Measurements from ENCODE around the gene TBC1D7. TPM values are rescaled to one million over a fixed set of nuclear protein-coding genes. Genes with fewer than 3 reads are reported as not detected.

The TBC1D7 gene
- total RNA-seq, 1 experiment from 2014 or later: 13.7 TPM

- ChIA-PET CTCF (no interaction called here), RAD21 (ENCODE audit: low non-redundant PET in 1 of 2, low total read pairs in 2 of 2, uncharacterized antibody in 2 of 2, unreplicated experiment in 2 of 2) (no interaction called here), POLR2A (no interaction called here)
- no peaks in the 10 kb centered on the region for H3K4me1 ChIP-seq (ENCODE audit: control insufficient read depth in 1 of 2, insufficient read depth in 2 of 2, low read length in 2 of 2)
- H3K9me2 ChIP-seq (ENCODE audit: insufficient read depth): no peaks in the 10 kb centered on the region
- H2AFZ ChIP-seq (ENCODE audit: low read depth, low read length, poor library complexity, severe bottlenecking): no peak overlapping the region
- H3K27ac ChIP-seq (ENCODE audit: low read depth, low read length): no peak overlapping the region
- no peaks in the 10 kb centered on the region for H3K79me2 ChIP-seq (ENCODE audit: insufficient read depth, low read length)
- intact Hi-C loops (cut with micrococcal nuclease): no loop called here
- no peaks in the 10 kb centered on the region for H3K9me3 ChIP-seq (ENCODE audit: control insufficient read depth in 1 of 2, insufficient read depth in 1 of 2, low read depth in 1 of 2, low read length in 2 of 2)
- no peaks in the 10 kb centered on the region for H3K36me3 ChIP-seq (ENCODE audit: control insufficient read depth in 1 of 2, insufficient read depth in 2 of 2, low read length in 2 of 2)
- ATAC-seq (no peak), DNase-seq (ENCODE audit: low read depth, low spot score) (no peak)
- TF ChIP-seq ZBTB33 (IDR thresholded peaks at IDR 0.05; ENCODE audit: extremely low read depth, insufficient replicate concordance, low read length) (no peak), FOSL1 (IDR thresholded peaks at IDR 0.05; ENCODE audit: low read depth) (no peak), ZFX (IDR thresholded peaks at IDR 0.05) (no peak), MAX (IDR thresholded peaks at IDR 0.05) (no peak), TCF7L2 (IDR thresholded peaks at IDR 0.05; ENCODE audit: borderline replicate concordance, extremely low read depth, insufficient read depth, insufficient read length) (no peak), CTCF (IDR thresholded peaks at IDR 0.05 in 2 of 3, conservative IDR thresholded peaks at IDR 0.05 in 1 of 3; ENCODE audit: borderline replicate concordance in 1 of 3, insufficient read depth in 1 of 3, low read depth in 2 of 3, low read length in 2 of 3) (no peak), YY1 (IDR thresholded peaks at IDR 0.05; ENCODE audit: extremely low read depth, insufficient replicate concordance, low read depth, low read length) (no peak), POLR2A (IDR thresholded peaks at IDR 0.05; ENCODE audit: borderline replicate concordance, extremely low read depth, insufficient read depth, insufficient read length) (no peak), SRF (IDR thresholded peaks at IDR 0.05; ENCODE audit: low read depth) (no peak)
- H3K4me2 ChIP-seq (ENCODE audit: low read length): no peak overlapping the region
- no peaks in the 10 kb centered on the region for H3K27me3 ChIP-seq (ENCODE audit: insufficient read depth, low read length)
- BruUV-seq (replicated peaks): no TSS peak
- no peak overlapping the region for H3K4me3 ChIP-seq (replicated peaks in 1 of 2; ENCODE audit: low read depth in 1 of 2, low read length in 2 of 2)
- H3K9ac ChIP-seq (ENCODE audit: low read length): no peak overlapping the region
- no peaks in the 10 kb centered on the region for H4K20me1 ChIP-seq (ENCODE audit: insufficient read depth)
Observed at GRCh38 chr6:13280254-13280653, 48.1 kb downstream of the TBC1D7 start.

All from HCT116 (cell line).